ENCODE data around the gene GATC. TPM values are rescaled to one million over a fixed set of nuclear protein-coding genes. Genes with fewer than 3 reads are reported as not detected.

Gene GATC
- total RNA-seq, 4 donors from 2014 or later: 18.6 to 37.1 (median 27.3) TPM

GRCh38 chr12:120498870-120499515 is 52.7 kb downstream of the GATC start:
- TF ChIP-seq CTCF (IDR thresholded peaks at IDR 0.05) (no peak), POLR2A (IDR thresholded peaks at IDR 0.05) (no peak)
- Histone ChIP-seq H3K4me1 (peaks cover 0 to 15% (median 7%) of the 10 kb centered on the region in 4 donors), H3K27me3 (no peaks in the 10 kb centered on the region), H3K36me3 (peaks cover 0 to 32% (median 0%) of the 10 kb centered on the region in 3 donors), H3K27ac (no peak overlapping the region), H3K9me3 (no peaks in the 10 kb centered on the region), H3K4me3 (no peak overlapping the region)
- DNase-seq: no peak

GRCh38 chr12:120500581-120500980 is 54.3 kb downstream of the GATC start:
- Histone ChIP-seq H3K27me3 (no peaks in the 10 kb centered on the region), H3K9me3 (no peaks in the 10 kb centered on the region), H3K4me3 (no peak overlapping the region), H3K27ac (no peak overlapping the region), H3K36me3 (peaks cover 0 to 34% (median 0%) of the 10 kb centered on the region in 3 donors), H3K4me1 (peaks cover 0 to 14% (median 5%) of the 10 kb centered on the region in 4 donors)
- no peak for TF ChIP-seq CTCF (IDR thresholded peaks at IDR 0.05)
- no peak for TF ChIP-seq POLR2A (IDR thresholded peaks at IDR 0.05)
- no peak for DNase-seq

GRCh38 chr12:120504587-120504986 is 58.3 kb downstream of the GATC start:
- Histone ChIP-seq H3K36me3 (peaks cover 0 to 37% (median 0%) of the 10 kb centered on the region in 3 donors), H3K4me3 (no peak overlapping the region), H3K4me1 (no peaks in the 10 kb centered on the region), H3K27me3 (no peaks in the 10 kb centered on the region), H3K27ac (no peak overlapping the region), H3K9me3 (no peaks in the 10 kb centered on the region)
- TF ChIP-seq CTCF (IDR thresholded peaks at IDR 0.05) (no peak), POLR2A (IDR thresholded peaks at IDR 0.05) (no peak)
- no peak for DNase-seq

- DNase-seq: no peak
- Histone ChIP-seq H3K27ac (no peak overlapping the region), H3K4me1 (no peaks in the 10 kb centered on the region), H3K4me3 (no peak overlapping the region), H3K27me3 (no peaks in the 10 kb centered on the region), H3K36me3 (peaks cover 0 to 62% (median 0%) of the 10 kb centered on the region in 3 donors), H3K9me3 (no peaks in the 10 kb centered on the region)
- TF ChIP-seq CTCF (IDR thresholded peaks at IDR 0.05): no peak
- TF ChIP-seq POLR2A (IDR thresholded peaks at IDR 0.05): no peak
Observed at GRCh38 chr12:120508537-120508936, 62.3 kb downstream of the GATC start.

Small RNAs within 50 kb of the gene (small RNA-seq; reads per million reads assigned to genes)
- 0 reads per million in 2 donors for gene RF00019

Other genes with a start within 250 kb of the GATC start
- 1,000 to 10,000 TPM; 1,101 to 2,555 (median 1,343) TPM for gene RPLP0, start 245.3 kb upstream of the GATC start, total RNA-seq
- gene PXN, start 180.7 kb upstream of the GATC start, total RNA-seq: 100 to 1,000 TPM; 138 to 204 (median 177) TPM
- gene RNU4-2, start 154.5 kb upstream of the GATC start, total RNA-seq: under 1 TPM; under 0.01 TPM
- gene RNU4-1, start 153.2 kb upstream of the GATC start, total RNA-seq: under 1 TPM; under 0.01 TPM
- 1 to 10 TPM; 3.2 to 6.3 (median 4.2) TPM for gene SIRT4, start 144.1 kb upstream of the GATC start, total RNA-seq
- gene PLA2G1B, start 118.7 kb upstream of the GATC start, total RNA-seq: not detected
- 1 to 10 TPM; 1.6 to 5.8 (median 4.2) TPM for gene MSI1, start 77.3 kb upstream of the GATC start, total RNA-seq
- 1,000 to 10,000 TPM in 2 of 4 donors, 100 to 1,000 TPM in 2; 175 to 1,520 (median 1,006) TPM for gene COX6A1, start 8.3 kb upstream of the GATC start, total RNA-seq
- 10 to 100 TPM in 1 of 4 donors, 1 to 10 TPM in 3; 4.5 to 19.0 (median 6.4) TPM for gene TRIAP1, start 60 bp upstream of the GATC start, total RNA-seq
- 100 to 1,000 TPM in 1 of 4 donors, 10 to 100 TPM in 3; 59.9 to 144 (median 78.1) TPM for gene SRSF9, start 23.3 kb downstream of the GATC start, total RNA-seq
- 100 to 1,000 TPM; 128 to 212 (median 199) TPM for gene DYNLL1, start 49.7 kb downstream of the GATC start, total RNA-seq
- 10 to 100 TPM; 22.6 to 40.4 (median 28.6) TPM for gene COQ5, start 82.7 kb downstream of the GATC start, total RNA-seq
- gene RNF10, start 87.9 kb downstream of the GATC start, total RNA-seq: 100 to 1,000 TPM; 220 to 375 (median 305) TPM
- 10 to 100 TPM; 22.5 to 75.9 (median 48.8) TPM for gene POP5, start 135.0 kb downstream of the GATC start, total RNA-seq
- gene CABP1, start 194.2 kb downstream of the GATC start, total RNA-seq: 1 to 10 TPM in 1 of 4 donors, under 1 TPM in 2, not detected in 1; 0.54 to 3.3 (median 0.95) TPM
- gene MLEC, start 240.7 kb downstream of the GATC start, total RNA-seq: 100 to 1,000 TPM in 2 of 4 donors, 10 to 100 TPM in 2; 87.3 to 123 (median 104) TPM

Measured in Peyer's patch (tissue), 4 donors.